Endometrial microvascular endothelial cells (primary cell): ENCODE data around the gene NCOA7. TPM values are rescaled to one million over a fixed set of nuclear protein-coding genes. Genes with fewer than 3 reads are reported as not detected.

Experiments
- total RNA-seq: library from RNA; depleted of rRNA; stranded (reverse); fragments of >200 nt; gene quantifications from one replicate; pipeline ENCODE4 v1.2.3, GENCODE V29; 2015; ENCODE audit errors: inconsistent ontology term

NCOA7 gene
- total RNA-seq, 1 donor from 2014 or later = 25.8 TPM

Other genes with a start within 250 kb of the NCOA7 start
- 1.7 TPM for gene HEY2, start 41.3 kb upstream of the NCOA7 start, total RNA-seq
- 16.7 TPM for gene HINT3, start 165.8 kb downstream of the NCOA7 start, total RNA-seq
- 4.6 TPM for gene TRMT11, start 195.6 kb downstream of the NCOA7 start, total RNA-seq